Osteocyte (in vitro differentiated cells): Measurements from ENCODE around the gene STRA6. TPM values are rescaled to one million over a fixed set of nuclear protein-coding genes. Genes with fewer than 3 reads are reported as not detected.

Experiments
- DNase-seq: peaks from one replicate; pipeline ENCODE4 v3.0.0; 2021; ENCODE audit warnings: mixed read lengths; ENCODE audit not compliant: unreplicated experiment; ENCODE audit errors: extremely low spot score
- H3K27ac Mint-ChIP-seq: one replicate; pipeline ENCODE4 v1.8.0; 2021; ENCODE audit warnings: mild to moderate bottlenecking, mixed read lengths; ENCODE audit not compliant: unreplicated experiment
- H3K27me3 Mint-ChIP-seq: one replicate; pipeline ENCODE4 v1.8.0; 2021; ENCODE audit warnings: mixed read lengths; ENCODE audit not compliant: unreplicated experiment
- H3K36me3 Mint-ChIP-seq: one replicate; pipeline ENCODE4 v1.8.0; 2021; ENCODE audit warnings: mixed read lengths; ENCODE audit not compliant: unreplicated experiment
- H3K4me1 Mint-ChIP-seq: one replicate; pipeline ENCODE4 v1.8.0; 2021; ENCODE audit warnings: mixed read lengths; ENCODE audit not compliant: unreplicated experiment
- H3K4me3 Mint-ChIP-seq: one replicate; pipeline ENCODE4 v1.8.0; 2021; ENCODE audit warnings: mild to moderate bottlenecking, moderate library complexity, mixed read lengths; ENCODE audit not compliant: unreplicated experiment
- H3K9me3 Mint-ChIP-seq: one replicate; pipeline ENCODE4 v1.8.0; 2021; ENCODE audit warnings: mixed read lengths; ENCODE audit not compliant: unreplicated experiment
- CTCF ChIP-seq: fragments of 200-600 bp; sonication (generic); IDR thresholded peaks from 2 replicates; pipeline ENCODE4 v1.5.0; 2021; ENCODE audit warnings: antibody characterized with exemption, mild to moderate bottlenecking, moderate library complexity
- total RNA-seq: library from RNA; stranded (reverse); gene quantifications from 2 replicates; pipeline ENCODE4 v1.2.1, GENCODE V29; 2021

Gene STRA6
- total RNA-seq, 1 donor from 2014 or later: 25.8 TPM

GRCh38 chr15:74133694-74134386 is 68.7 kb downstream of the STRA6 start:
- no peak overlapping the region for H3K27ac Mint-ChIP-seq
- no peak overlapping the region for H3K4me3 Mint-ChIP-seq
- H3K36me3 Mint-ChIP-seq: peaks cover 7% of the 10 kb centered on the region
- no peak for DNase-seq
- peaks cover 49% of the 10 kb centered on the region for H3K4me1 Mint-ChIP-seq
- TF ChIP-seq CTCF: no peak
- H3K9me3 Mint-ChIP-seq: no peaks in the 10 kb centered on the region
- peaks cover 29% of the 10 kb centered on the region for H3K27me3 Mint-ChIP-seq

GRCh38 chr15:74132681-74133651 is 69.6 kb downstream of the STRA6 start:
- H3K4me1 Mint-ChIP-seq: peaks cover 51% of the 10 kb centered on the region
- no peak overlapping the region for H3K4me3 Mint-ChIP-seq
- H3K27me3 Mint-ChIP-seq: peaks cover 30% of the 10 kb centered on the region
- H3K36me3 Mint-ChIP-seq: peaks cover 7% of the 10 kb centered on the region
- no peak for TF ChIP-seq CTCF
- DNase-seq: no peak
- no peaks in the 10 kb centered on the region for H3K9me3 Mint-ChIP-seq
- H3K27ac Mint-ChIP-seq: no peak overlapping the region

GRCh38 chr15:74131628-74132413 is 70.8 kb downstream of the STRA6 start:
- peaks cover 30% of the 10 kb centered on the region for H3K27me3 Mint-ChIP-seq
- H3K36me3 Mint-ChIP-seq: peaks cover 7% of the 10 kb centered on the region
- peak overlapping the region; percentile 32 for H3K4me3 Mint-ChIP-seq
- H3K9me3 Mint-ChIP-seq: no peaks in the 10 kb centered on the region
- no peak for TF ChIP-seq CTCF
- no peak for DNase-seq
- no peak overlapping the region for H3K27ac Mint-ChIP-seq
- peaks cover 49% of the 10 kb centered on the region for H3K4me1 Mint-ChIP-seq

- Mint-ChIP-seq H3K4me3 (peak overlapping the region; percentile 73), H3K27ac (no peak overlapping the region), H3K36me3 (peaks cover 7% of the 10 kb centered on the region), H3K4me1 (peaks cover 44% of the 10 kb centered on the region), H3K27me3 (peaks cover 30% of the 10 kb centered on the region), H3K9me3 (no peaks in the 10 kb centered on the region)
- no peak for DNase-seq
- TF ChIP-seq CTCF: no peak
Measured at GRCh38 chr15:74130849-74131627, 71.5 kb downstream of the STRA6 start.
